ENCODE measurements around the gene COL1A2.
A peak's percentile ranks its signal among the peaks of the same experiment; 100 is the strongest.

COL1A2 gene

DNA sequence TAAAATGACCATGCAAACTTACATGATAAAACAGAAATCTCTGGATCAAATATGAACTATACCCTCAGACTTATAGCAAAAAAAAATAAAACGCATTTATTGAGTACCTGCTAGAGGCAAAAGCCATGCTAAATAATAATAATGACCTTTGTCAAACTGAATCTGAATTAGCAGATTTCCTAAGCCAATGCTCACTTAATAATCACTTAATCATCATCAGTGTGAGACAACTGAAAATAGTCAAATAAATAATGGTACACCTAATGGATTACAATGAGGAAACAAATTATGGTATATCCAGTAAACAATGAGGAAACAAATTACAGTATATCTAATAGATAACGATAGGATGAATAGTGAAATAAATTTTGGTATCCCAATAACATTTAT lies 37.6 kb downstream of the COL1A2 start:
- DNase-seq (ENCODE audit: extremely low read depth in 1 of 2, low read depth in 1 of 2): no peak

DNA sequence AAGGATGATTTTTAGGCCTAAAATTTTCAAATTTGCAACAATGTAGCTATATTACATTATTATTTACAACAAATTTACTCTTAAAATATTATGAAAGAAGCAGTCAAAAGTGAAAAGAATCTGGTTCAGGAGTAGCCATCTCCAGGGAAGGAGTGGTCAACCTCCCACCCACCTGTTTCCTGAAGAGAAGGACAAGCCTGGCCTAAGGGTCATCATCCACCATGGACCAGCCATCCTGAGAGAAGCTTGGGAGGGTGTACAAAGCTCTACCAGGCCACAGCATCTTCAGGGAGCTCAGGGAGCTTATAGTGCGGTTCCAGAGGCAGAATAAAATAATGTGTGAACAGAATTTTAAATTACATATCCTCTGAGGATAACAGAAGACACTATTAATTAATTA lies 38.1 kb downstream of the COL1A2 start:
- DNase-seq (ENCODE audit: extremely low read depth in 1 of 2, low read depth in 1 of 2): no peak

DNA sequence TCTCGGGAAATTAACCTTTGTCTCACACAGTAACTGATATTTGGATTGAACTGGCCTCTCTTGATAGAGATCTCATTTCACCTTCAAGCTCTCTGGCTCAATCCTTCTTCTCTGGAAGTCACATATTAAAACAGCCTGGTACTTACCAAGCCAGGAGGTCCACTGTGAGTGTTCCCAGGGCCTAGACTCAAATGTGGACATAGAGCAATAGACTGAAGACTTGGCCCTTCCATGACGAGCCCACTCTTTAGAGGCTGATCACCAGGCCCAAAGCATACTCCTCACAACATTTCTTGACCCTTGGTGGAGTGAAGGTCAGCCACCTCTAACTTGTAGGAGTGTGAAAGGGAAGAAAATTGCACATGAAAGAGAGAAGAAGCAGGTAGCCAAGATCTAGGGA lies 38.5 kb downstream of the COL1A2 start:
- no peak for DNase-seq (ENCODE audit: extremely low read depth in 1 of 2, low read depth in 1 of 2)

DNA sequence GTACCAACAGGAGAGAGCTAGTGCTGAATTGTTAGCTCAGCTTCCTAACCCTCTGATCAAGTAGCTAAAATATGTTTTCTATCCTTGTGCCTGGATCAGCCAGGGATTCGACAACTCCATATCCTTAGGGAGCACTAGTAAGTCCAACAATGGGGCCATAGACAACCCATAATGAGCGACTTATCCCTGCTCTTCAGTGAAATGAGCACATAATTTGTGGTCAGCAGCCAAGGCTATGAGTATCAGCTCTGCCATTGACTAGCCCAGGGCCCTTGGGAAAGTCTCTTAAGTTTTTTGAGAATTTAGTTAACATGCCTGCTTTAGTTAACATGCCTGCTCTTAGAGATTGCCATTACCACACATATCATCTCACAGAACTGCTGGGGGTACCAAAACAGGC lies 39.3 kb downstream of the COL1A2 start:
- DNase-seq (ENCODE audit: extremely low read depth in 1 of 2, low read depth in 1 of 2): no peak

DNA sequence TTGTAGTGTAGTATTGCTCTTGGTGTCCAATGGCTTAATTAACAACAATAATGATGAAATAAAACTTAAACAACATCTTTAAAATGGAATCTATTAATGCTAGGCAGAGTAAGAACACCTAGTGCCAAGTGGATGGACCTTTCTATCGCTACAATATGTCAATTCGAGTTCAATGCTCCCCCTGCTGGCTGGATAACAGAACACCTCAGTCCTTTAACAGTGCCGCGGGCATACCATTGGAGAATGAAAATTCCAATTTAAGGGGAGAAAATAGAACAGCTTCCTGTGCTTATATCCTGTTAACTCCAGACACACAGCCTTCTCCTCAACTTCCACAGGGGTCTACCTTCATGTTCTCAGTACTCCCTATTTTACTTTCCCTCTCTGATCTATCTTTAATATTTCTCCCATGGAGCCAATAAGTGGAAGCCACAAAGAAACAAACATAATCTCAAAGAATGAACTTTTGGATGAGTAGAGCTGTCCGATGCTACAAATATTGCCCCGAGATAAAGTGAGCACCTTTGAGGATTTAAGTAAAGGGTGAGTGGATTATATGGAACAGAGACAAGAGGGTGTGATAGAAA lies 41.4 kb downstream of the COL1A2 start:
- DNase-seq (ENCODE audit: extremely low read depth in 1 of 2, low read depth in 1 of 2): peak in 1 of 2 donors; percentile 12

DNA sequence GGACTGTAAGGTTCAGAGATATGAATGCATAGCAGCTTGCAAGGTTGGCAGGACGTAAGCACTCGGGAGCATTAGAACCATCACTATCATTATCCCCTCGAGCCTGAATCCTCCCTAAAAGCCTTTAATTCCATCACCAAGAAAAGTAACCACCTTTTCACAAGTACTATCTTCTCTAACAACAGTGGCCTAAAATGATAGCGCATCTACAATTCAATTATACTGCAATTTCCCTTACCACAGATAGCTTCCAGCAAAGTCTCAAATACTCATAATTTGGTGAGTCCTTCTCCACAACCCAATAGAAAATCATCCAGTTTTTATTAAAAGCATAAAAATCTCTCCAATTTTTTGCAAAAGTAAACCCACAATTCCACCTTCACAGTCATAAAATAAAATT lies 42.0 kb downstream of the COL1A2 start:
- DNase-seq (ENCODE audit: extremely low read depth in 1 of 2, low read depth in 1 of 2): no peak

DNA sequence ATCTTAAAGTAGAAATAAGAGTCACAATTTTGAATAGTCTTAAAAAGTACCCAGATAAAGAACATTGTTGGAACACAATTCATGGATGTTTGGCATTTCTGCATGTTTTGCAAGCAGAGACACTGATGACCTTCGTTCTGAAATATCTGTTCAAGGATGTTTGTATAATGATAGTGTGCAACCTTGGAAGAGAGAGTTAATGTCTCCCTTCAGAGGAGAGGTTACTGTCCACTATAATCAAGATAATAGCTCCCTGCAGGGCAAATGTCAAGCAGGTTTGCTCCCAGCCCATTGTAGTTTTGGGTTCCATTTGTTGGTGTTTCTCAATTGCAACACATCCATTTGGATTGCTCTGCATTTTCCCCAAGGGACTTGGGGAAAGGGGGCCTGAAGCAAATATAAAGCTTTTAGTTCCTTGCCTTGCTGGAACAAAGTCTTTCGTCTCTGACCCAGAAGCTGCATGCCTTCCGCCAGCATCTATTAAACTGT lies 45.2 kb downstream of the COL1A2 start:
- DNase-seq (ENCODE audit: extremely low read depth in 1 of 2, low read depth in 1 of 2): no peak

DNA sequence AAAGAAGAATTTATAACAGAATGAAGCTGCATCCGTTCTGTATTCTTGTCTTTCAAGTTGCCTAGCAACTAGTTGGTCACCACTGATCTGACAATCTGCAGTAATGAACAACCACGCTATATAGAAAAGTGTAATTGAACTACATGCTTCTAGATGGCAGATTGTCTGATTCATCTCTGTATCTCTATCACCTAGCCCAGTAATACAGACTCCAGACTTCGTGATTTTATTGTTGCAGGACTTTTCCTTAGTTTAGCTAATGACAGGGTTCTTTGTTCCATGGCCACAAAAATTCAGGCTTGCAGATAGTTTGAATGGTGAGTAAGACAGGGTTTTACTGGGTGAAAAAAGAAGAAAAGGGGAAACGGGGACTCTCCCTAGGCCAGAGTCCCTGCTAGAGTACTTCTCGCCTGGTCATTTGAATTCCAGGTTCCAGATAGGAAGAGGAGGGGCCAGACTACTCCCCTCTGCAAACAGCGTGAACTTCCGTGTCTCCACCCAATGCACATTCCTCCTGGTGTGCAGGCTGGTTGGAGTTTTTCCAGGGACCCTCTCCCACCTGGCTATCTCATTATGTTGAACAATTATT lies 45.9 kb downstream of the COL1A2 start:
- no peak for DNase-seq (ENCODE audit: extremely low read depth in 1 of 2, low read depth in 1 of 2)

DNA sequence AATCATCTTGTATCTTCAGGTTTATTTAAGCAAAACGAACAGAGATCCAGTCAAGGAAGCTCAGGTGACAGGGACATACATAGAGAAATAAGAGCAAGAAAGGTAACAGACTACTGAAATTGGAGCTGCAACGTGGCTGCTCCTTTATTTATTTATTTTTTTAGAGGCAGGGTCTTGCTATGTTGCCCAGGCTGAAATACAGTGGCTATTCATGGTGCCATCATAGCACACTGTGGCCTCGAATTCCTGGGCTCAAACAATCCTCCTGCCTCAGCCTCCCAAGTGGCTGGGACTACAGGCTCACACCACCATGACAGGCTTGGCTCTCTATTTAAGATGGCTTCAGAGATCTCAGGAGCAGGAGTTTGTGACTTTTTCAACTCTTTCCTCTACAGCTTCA lies 46.4 kb downstream of the COL1A2 start:
- DNase-seq (ENCODE audit: extremely low read depth in 1 of 2, low read depth in 1 of 2): no peak

DNA sequence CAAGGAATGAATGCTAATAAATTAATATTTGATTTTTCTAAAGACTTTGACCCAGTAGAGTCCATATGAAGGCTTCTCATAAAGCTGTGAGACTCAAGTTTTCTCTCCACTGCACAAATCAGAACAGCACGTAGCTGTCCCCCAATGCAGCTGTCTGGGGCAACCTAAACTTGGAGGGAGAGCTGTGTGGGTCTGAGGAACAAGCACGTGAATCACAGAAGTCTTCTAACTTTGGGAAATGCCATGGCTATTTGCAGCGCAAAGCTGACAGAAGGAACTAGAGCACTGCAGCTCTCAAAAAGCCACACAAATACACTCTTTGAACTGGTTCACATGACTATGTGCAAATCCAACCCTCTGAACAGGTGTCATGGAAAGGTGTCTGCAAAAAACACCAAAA lies 47.9 kb downstream of the COL1A2 start:
- DNase-seq (ENCODE audit: extremely low read depth in 1 of 2, low read depth in 1 of 2): no peak

DNA sequence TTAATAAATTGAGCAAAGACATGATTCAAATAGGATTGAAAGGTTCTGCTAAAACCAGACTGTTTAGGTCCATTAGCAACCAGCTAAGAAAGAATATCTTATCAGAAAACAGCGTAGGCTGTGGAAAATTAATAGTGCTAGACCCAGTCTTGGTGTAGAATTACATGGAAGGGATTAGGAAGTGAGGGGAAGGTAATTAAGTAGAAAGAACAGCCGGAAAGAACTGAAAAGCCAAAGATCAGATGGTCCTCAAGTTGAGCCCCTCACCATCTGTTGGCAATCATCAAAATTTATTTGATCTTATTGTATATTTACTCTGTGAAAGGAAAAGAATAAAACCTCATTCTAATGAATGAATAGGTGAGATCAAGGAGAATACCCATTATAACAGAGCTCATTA lies 50.1 kb downstream of the COL1A2 start:
- no peak for DNase-seq (ENCODE audit: extremely low read depth in 1 of 2, low read depth in 1 of 2)

DNA sequence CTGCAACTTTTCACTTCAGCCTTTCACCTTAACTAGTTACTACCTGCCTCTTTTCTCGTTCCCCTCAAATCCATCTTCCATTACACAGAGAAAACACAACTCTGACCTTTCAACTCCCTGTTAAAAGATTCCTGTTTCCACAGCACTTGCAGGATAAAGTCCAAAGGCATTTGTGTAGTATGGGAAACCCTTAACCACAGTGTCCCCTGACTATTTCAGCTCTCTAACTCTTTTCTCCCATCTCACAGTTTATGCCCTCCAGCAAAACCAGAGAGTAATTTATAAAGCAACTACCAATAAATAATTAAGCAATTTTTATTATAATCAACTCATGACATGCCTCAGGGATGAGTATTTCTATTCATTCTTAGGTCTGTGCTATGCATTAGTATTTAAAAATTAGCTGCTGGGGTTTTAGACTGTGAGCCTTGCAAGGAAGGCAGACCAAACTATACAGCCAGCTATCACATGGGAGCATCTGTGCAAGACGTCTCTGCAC lies 51.0 kb downstream of the COL1A2 start:
- no peak for DNase-seq (ENCODE audit: extremely low read depth in 1 of 2, low read depth in 1 of 2)

DNA sequence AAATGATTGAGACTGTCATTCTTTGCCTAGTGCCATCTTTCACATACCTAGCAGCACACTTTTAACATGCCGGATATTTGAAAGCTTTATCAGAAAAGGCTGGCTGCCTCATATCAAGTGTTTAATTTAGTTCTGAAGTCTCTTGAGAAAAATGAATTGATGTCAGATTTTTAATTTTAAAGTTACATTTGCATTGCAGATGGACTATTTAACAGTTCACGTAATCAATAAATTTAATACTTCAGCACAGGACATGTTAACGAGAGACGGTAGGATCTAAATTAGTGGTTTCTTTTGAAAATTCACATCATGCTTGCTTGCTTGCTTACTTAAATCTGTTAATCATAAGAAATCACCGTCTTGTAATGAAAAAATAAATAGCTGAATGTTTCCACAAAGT lies 51.6 kb downstream of the COL1A2 start:
- DNase-seq (ENCODE audit: extremely low read depth in 1 of 2, low read depth in 1 of 2): no peak

DNA sequence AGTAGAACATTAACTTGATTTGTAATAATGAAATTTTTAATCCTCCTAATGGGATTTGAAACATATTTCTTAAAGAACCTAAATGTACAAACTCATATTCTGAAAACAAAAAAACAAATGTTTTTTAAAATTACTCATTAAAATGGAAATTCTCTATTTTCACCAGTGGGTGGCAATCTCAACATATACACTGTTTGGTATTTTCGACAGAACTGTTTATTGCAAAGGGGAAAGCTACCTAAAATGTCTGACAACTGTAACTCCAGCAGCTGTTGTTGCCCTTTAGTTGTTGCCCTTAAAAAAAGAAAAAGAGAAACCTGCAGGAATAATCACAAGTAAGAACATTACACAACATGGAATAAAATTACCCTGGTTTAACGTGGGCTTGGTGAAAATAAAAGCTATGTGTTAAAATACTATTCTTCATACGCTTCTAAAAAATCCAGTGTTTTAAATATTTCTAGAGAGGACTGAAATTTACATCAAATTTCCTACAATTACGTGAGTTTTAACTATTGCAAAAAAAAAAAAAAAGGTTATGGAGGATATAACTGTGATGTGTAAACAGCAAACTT lies 54.5 kb downstream of the COL1A2 start:
- no peak for DNase-seq (ENCODE audit: extremely low read depth in 1 of 2, low read depth in 1 of 2)

DNA sequence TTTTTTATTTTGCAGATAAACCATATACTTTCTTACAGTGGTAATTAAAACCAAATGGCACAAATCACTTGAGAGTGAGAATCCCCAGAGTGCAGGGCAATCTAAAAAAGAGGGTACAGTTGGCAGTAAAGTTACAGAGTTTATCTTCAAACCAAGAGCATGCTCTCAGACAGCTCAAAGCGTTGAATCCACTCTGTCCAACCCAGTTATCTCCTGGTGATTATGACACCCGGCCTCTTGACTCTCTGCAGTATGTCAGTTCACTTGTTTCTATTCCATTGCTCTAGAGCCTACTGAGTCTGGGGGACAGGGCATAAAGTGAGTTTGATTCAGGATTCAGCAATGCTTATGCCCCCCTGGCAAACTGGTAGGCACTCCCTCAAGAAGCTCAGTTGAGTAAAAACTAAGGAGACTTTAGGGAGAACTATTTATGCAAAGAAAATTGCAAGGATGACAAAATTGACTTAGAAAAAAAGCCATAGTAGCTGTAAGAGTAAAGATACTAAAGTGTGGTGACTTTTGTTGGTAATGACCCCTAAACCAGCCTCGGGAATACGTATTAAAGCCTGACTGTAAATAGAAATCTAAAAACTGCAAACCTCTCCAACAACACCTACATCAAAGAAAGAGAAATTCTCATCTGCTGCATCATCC lies 55.5 kb downstream of the COL1A2 start:
- no peak for DNase-seq (ENCODE audit: extremely low read depth in 1 of 2, low read depth in 1 of 2)

DNA sequence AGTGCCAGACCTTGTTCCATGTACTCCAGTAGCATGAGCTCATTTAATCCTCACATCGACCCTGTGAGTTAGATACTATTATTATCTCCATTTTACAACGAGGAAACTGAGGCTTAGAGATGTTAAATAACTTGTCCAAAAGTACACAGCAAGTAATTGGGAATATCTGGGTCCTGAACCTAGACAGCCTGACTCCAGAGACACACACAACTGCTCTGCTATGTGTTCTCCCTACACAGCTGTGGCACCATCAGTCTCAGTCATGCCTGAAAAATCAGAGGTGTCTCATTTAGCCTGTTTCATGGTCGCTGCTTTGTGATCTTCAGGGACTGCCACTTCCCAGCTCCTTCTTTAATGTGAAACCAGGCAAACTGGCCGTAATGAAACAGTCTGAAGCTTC lies 56.5 kb downstream of the COL1A2 start:
- no peak for DNase-seq (ENCODE audit: extremely low read depth in 1 of 2, low read depth in 1 of 2)

DNA sequence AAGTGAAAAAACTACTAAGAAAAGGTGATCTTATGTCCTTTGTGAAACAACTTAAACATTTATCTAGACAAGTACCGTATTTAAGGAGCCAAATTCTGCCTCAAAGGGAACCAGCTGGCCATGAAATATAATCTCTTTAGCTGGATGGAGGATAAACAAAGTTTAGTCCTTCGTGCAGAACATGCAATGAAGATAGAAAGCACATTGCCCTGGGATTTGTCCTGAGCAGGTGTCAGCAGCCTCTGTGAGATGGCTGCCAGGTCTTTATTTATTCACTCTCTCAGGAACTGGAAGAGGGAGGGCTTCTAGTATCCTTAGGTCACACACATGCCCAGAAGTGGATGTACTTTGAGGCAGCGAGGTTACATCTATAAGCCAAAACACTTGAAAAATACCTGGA lies 57.5 kb downstream of the COL1A2 start:
- DNase-seq (ENCODE audit: extremely low read depth in 1 of 2, low read depth in 1 of 2): no peak

DNA sequence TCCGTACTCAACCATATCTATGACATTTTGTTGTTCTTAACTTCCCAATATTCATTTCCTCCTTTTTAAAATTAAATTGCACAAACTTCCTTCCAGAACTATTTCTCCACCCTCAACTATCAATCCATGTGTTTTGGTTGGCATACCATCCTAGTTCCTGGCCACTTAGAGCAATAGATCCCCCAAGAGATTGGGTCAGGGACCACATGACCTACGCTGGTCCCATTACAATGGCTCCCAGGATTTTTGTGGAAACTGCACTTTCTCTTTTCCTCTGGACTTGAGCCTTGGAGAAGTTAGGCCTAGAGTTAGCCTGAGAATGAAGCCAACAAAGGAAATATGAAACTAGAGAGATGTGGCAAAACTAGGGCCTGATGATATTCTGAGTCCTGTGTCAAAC lies 59.2 kb downstream of the COL1A2 start:
- DNase-seq (ENCODE audit: extremely low read depth in 1 of 2, low read depth in 1 of 2): no peak

DNA sequence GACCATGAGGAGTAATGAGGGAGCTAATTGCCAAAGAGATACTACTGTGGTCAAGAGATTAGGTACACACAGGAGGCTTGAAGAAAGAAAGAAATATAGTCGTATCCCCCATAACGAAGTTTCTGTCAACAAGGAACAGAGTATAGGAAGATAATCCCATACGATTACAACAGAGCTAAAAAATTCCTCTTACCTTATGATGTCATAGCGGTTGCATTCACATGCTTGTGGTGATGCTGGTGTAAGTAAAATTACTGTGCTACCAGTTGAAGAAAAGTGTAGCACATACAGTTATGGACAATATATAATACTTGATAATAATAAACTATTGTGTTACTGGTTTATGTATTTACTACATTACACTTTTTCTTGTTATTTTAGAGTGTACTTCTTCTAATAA lies 63.3 kb downstream of the COL1A2 start:
- no peak for DNase-seq (ENCODE audit: extremely low read depth in 1 of 2, low read depth in 1 of 2)

DNA sequence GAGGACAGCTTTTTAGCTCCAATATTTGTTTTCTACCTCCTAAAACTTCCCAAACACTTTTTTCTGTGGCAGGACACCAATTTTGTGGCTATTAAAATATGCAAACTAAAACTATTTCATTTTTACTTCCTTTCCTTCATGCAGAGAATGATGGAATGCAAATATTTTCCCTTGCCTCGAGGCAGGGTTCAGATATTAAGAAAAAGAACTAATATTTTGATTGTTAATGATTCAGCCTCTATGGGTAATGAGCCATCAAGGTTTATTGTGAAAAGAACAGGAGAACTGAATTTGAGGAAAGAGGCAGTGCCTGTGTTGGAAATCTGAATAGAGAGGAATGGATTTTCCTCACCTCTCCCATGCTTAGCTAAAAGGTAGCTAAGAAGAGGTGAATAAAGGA lies 71.8 kb downstream of the COL1A2 start:
- DNase-seq (ENCODE audit: extremely low read depth in 1 of 2, low read depth in 1 of 2): no peak

DNA sequence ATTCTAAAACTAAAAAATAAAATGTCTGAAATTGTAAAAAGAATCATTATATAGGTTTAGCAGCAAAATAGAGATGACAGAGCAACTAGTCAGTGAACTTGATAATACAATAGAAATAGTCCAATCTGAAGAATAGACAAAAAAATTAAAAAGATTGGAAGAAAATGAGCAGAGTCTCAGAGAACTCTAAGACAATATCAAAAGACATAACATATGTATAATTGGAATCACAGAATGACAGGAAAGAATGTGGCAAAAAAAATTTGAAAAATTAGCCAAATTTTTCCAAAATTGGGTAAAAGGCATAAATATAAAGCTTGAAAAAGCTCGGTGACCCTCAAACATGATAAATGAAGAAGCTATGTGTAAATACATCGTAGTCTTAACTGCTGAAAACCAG lies 76.9 kb downstream of the COL1A2 start:
- DNase-seq (ENCODE audit: extremely low read depth in 1 of 2, low read depth in 1 of 2): no peak

DNA sequence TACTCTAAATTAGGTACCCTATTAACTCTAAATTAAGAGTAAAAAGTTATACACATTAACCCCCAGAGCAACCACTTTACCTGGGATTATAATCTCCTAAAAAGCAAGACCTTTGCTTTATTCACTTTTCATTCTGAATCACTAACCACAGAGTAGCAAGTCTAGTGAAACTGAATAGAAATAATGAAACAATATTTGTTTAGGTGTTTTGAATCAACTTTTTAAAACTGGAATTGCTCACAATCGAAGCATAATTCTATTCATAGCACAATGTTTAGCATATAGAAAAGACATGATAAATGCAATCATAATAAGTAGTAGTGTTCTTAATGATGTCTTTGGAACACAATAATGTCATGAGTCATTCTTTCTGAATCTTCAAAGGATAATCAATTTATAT lies 77.9 kb downstream of the COL1A2 start:
- DNase-seq (ENCODE audit: extremely low read depth in 1 of 2, low read depth in 1 of 2): no peak
